A549 (cell line): ENCODE measurements around the gene MYLIP. TPM values are rescaled to one million over a fixed set of nuclear protein-coding genes. Genes with fewer than 3 reads are reported as not detected.

Experiments
- ATAC-seq, 2 experiments: fragments of 200-7000 bp in 1 of 2; fragments of >200 bp in 1 of 2; cut with Nextera tagmentation in 1 of 2; cut with Tn5 transposase in 1 of 2; 3 replicates each; pipeline versions ENCODE4 v1.8.0 to v1.9.1; 2018 to 2020; ENCODE audit warnings: mild to moderate bottlenecking in 1 of 2, moderate library complexity in 1 of 2
- CTCF ChIA-PET: fragments of 300-600 bp; sonication (Branson Sonifier 250); formaldehyde crosslinking; extraction: SDS; loops from one replicate; lab custom pipeline; 2021; ENCODE audit warnings: antibody characterized with exemption, inconsistent platforms; lab: Yijun Ruan, JAX
- POLR2A ChIA-PET: fragments of 350-600 bp; formaldehyde crosslinking; extraction: SDS; loops from one replicate; lab custom pipeline; 2021; ENCODE audit warnings: antibody characterized with exemption, inconsistent platforms; lab: Yijun Ruan, JAX
- DNase-seq, 2 experiments: peaks; one replicate each; pipeline versions ENCODE4 v3.0.0 to v3.0.0-alpha.2; 2011 to 2016; ENCODE audit warnings: low read depth in 1 of 2, low spot score in 1 of 2
- FAIRE-seq: peaks from 2 replicates; lab custom pipeline; 2011; peaks lifted over from hg19 to GRCh38; lab: Jason Lieb, UNC
- H3K27ac ChIP-seq, 2 experiments: fragments of >200 bp; sonication (Bioruptor Twin); formaldehyde crosslinking; 3 replicates each; pipeline ENCODE4 v1.5.1; 2016 to 2017
- H3K4me1 ChIP-seq: fragments of >200 bp; sonication (Bioruptor Twin); formaldehyde crosslinking; 3 replicates; pipeline ENCODE4 v1.6.1; 2016
- H3K4me2 ChIP-seq: fragments of >200 bp; sonication (Bioruptor Twin); formaldehyde crosslinking; 3 replicates; pipeline ENCODE4 v1.6.1; 2016
- H3K4me3 ChIP-seq: fragments of >200 bp; sonication (Bioruptor Twin); formaldehyde crosslinking; 3 replicates; pipeline ENCODE4 v1.5.1; 2016
- H3K9me3 ChIP-seq: fragments of >200 bp; sonication (Bioruptor Twin); formaldehyde crosslinking; 3 replicates; pipeline ENCODE4 v1.6.1; 2016
- EHF ChIP-seq: fragments of 250-450 bp; sonication (Bioruptor Pico); IDR thresholded peaks from 2 replicates; pipeline ENCODE4 v1.5.0; 2020; ENCODE audit warnings: mild to moderate bottlenecking
- FOXS1 ChIP-seq: fragments of 250-450 bp; sonication (Bioruptor Pico); IDR thresholded peaks from 2 replicates; pipeline ENCODE4 v1.5.0; 2020; ENCODE audit warnings: mild to moderate bottlenecking, moderate library complexity
- GATA3 ChIP-seq: IDR thresholded peaks from 2 replicates; pipeline ENCODE4 v1.6.1; 2012; ENCODE audit warnings: borderline replicate concordance
- JUN ChIP-seq, 2 experiments: fragments of >200 bp; sonication (Bioruptor Twin); formaldehyde crosslinking; IDR thresholded peaks; 2 replicates in 1 of 2; 3 replicates in 1 of 2; pipeline ENCODE4 v1.6.1; 2016 to 2017
- KDM5A ChIP-seq: fragments of 200-600 bp; sonication (generic); IDR thresholded peaks from 2 replicates; pipeline ENCODE4 v1.6.1; 2016; ENCODE audit warnings: antibody characterized with exemption, mild to moderate bottlenecking
- MAFK ChIP-seq: fragments of 450-650 bp; IDR thresholded peaks from 2 replicates; pipeline ENCODE4 v1.6.1; 2014; ENCODE audit not compliant: partially characterized antibody
- MAZ ChIP-seq: fragments of 150-350 bp; IDR thresholded peaks from 2 replicates; pipeline ENCODE4 v1.6.1; 2014; ENCODE audit warnings: antibody characterized with exemption, low read depth, low read length, borderline replicate concordance
- NFE2L2 ChIP-seq: fragments of 150-350 bp; conservative IDR thresholded peaks from 2 replicates; pipeline ENCODE4 v1.6.1; 2014; ENCODE audit warnings: low read length
- NPAS2 ChIP-seq: fragments of 250-450 bp; sonication (Bioruptor Pico); IDR thresholded peaks from 2 replicates; pipeline ENCODE4 v1.8.0; 2022; ENCODE audit warnings: mild to moderate bottlenecking, moderate library complexity, borderline replicate concordance
- NR3C1 ChIP-seq: fragments of >200 bp; sonication (Bioruptor Twin); formaldehyde crosslinking; IDR thresholded peaks from 3 replicates; pipeline ENCODE4 v1.6.1; 2017
- RCOR1 ChIP-seq: fragments of 150-350 bp; IDR thresholded peaks from 2 replicates; pipeline ENCODE4 v1.6.1; 2014; ENCODE audit warnings: antibody characterized with exemption, low read length, low read depth
- RNF2 ChIP-seq: fragments of 200-600 bp; sonication (generic); IDR thresholded peaks from 2 replicates; pipeline ENCODE4 v1.6.1; 2016; ENCODE audit warnings: low read depth, mild to moderate bottlenecking, antibody characterized with exemption, moderate library complexity, borderline replicate concordance
- TP53 ChIP-seq: fragments of 250-450 bp; sonication (Bioruptor Pico); IDR thresholded peaks from 2 replicates; pipeline ENCODE4 v1.5.0; 2021; ENCODE audit warnings: mild to moderate bottlenecking, moderate library complexity
- ZC3H11A ChIP-seq: fragments of 450-650 bp; IDR thresholded peaks from 2 replicates; pipeline ENCODE4 v1.6.1; 2014; ENCODE audit warnings: antibody characterized with exemption, mild to moderate bottlenecking
- WGBS: methylation state at CpG from one replicate; pipeline ENCODE4 v1.1.6; 2017; ENCODE audit errors: missing lambda C conversion rate; 5-methylcytosine and 5-hydroxymethylcytosine counted together
- polyA plus RNA-seq, 4 experiments: library from polyadenylated mRNA; depleted of rRNA in 3 of 4; stranded (reverse); fragments of >200 nt; fragmentation: RNase III in 1 of 4; extraction: RNeasy Plus Mini Kit Qiagen cat#74134 plus additional on column Dnase treatment in 1 of 4; gene quantifications; 2 replicates in 3 of 4; 3 replicates in 1 of 4; pipeline ENCODE4 v1.2.3, GENCODE V29; 2011 to 2017
- TF ChIP-seq, protein P1 (sequence below): fragments of >200 bp; sonication (Bioruptor Twin); formaldehyde crosslinking; IDR thresholded peaks from 2 replicates; pipeline ENCODE4 v1.6.1; 2016
- TF ChIP-seq, protein P2 (sequence below): fragments of 250-450 bp; sonication (Bioruptor Pico); IDR thresholded peaks from 2 replicates; pipeline ENCODE4 v1.5.0; 2021; ENCODE audit warnings: mild to moderate bottlenecking, moderate library complexity, borderline replicate concordance
- TF ChIP-seq, protein P3 (sequence below): IDR thresholded peaks from 2 replicates; pipeline ENCODE4 v1.6.1; 2012
- TF ChIP-seq, protein P4 (sequence below): fragments of 200-600 bp; sonication (generic); IDR thresholded peaks from 2 replicates; pipeline ENCODE4 v1.6.1; 2016; ENCODE audit warnings: antibody characterized with exemption, mild to moderate bottlenecking, moderate library complexity

Gene MYLIP
- polyA plus RNA-seq, 2 of the 4 experiments (the other 2 are of a cell fraction), result 2.3 to 9.1 TPM

DNA sequence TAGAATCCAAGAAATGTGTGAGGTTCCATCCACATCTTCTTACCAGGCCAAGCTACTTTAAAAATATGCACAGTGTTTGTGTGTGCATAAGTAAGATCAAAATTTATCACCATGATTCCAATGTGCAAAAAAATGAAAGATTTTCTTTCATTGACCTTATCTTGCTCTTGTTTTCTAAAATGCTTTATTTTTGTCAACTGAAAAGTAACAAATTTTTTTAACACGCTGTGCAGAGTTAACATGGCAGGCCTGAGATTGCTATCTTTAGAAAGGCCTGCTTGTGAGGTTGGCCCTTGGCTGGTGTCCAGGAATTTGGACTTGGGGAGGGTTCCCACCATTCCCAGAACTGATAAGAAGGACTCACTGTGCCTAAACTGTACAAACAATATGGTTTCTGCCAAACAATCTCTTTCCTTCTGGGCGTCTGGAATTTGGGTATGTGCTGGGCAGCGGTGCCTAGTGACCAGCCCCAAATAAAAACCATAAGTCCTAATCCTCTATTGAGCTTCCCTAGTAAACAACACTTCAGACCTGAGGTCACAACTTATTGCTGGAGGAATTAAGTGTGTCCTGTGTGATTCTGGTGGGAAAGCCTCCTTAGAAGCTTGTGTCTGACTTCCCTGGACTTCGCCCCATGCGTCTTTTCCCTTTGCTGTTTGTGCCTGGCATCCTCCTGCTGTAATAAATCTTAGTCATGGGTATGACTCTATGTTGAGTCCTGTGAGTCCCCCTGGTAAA is 19.8 kb upstream of the MYLIP start (continued):
- TF ChIP-seq, protein P1, sequence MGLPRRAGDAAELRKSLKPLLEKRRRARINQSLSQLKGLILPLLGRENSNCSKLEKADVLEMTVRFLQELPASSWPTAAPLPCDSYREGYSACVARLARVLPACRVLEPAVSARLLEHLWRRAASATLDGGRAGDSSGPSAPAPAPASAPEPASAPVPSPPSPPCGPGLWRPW, result no peak
- TF ChIP-seq, protein P2, sequence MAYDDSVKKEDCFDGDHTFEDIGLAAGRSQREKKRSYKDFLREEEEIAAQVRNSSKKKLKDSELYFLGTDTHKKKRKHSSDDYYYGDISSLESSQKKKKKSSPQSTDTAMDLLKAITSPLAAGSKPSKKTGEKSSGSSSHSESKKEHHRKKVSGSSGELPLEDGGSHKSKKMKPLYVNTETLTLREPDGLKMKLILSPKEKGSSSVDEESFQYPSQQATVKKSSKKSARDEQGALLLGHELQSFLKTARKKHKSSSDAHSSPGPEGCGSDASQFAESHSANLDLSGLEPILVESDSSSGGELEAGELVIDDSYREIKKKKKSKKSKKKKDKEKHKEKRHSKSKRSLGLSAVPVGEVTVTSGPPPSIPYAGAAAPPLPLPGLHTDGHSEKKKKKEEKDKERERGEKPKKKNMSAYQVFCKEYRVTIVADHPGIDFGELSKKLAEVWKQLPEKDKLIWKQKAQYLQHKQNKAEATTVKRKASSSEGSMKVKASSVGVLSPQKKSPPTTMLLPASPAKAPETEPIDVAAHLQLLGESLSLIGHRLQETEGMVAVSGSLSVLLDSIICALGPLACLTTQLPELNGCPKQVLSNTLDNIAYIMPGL (CRISPR knock-in tag), result no peak
- TF ChIP-seq NPAS2 (CRISPR knock-in tag), result no peak
- no peak for TF ChIP-seq NR3C1
- TF ChIP-seq, all 56 proteins: peak for 0

DNA sequence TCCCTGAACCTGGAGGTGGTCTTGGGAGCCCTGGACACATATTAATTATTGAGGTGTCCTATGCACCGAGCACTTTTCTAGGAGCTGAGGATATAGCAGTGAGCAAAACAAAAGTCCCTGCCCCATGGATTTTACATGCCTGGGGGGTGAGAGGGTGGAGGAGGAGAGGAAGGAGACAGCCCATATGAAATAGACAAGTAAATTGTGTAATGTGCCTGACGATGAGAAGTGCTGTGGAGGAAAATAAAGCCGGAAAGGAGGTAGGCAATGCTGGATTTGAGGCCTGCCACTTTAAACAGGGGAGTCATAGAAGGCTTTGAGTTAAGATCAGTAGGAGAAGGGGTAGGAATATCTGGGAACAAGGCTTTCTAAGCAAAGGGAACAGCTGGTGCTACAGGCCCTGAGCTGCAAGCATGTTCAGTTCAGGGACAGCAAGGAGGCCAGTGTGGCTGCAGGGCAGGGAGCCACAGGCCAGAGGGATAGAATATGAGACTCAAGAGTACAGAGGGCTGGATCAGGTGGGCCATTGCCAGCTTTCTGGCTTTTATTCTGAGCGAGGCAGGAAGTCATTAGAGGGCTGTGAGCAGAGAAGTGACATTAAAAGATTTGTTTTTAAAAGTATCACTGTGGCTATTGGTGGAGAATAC is 19.1 kb upstream of the MYLIP start:
- Histone ChIP-seq H3K27ac (no peak overlapping the region), H3K4me3 (no peak overlapping the region), H3K4me2 (no peak overlapping the region), H3K9me3 (no peaks in the 10 kb centered on the region), H3K4me1 (0 out of 3 replicates have a peak, but pooled peaks cover 3% of the 10 kb centered on the region)
- no peak for TF ChIP-seq FOXS1 (CRISPR knock-in tag)
- TF ChIP-seq, protein P3, sequence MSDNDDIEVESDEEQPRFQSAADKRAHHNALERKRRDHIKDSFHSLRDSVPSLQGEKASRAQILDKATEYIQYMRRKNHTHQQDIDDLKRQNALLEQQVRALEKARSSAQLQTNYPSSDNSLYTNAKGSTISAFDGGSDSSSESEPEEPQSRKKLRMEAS, result no peak
- no peak for TF ChIP-seq GATA3
- TF ChIP-seq MAZ, result no peak
- TF ChIP-seq ZC3H11A, result no peak
- TF ChIP-seq KDM5A, result no peak
- TF ChIP-seq EHF (CRISPR knock-in tag), result no peak
- no peak for TF ChIP-seq RNF2
- TF ChIP-seq NFE2L2, result no peak
- no peak for TF ChIP-seq RCOR1
- ChIA-PET CTCF (no interaction called here), POLR2A (interaction anchor here (1.6 kb wide), 1 partner anchor 19 kb away, joined by 6 read pairs; the partner anchor contains the start of gene MYLIP)
- DNase-seq (no peak), ATAC-seq (no peak), FAIRE-seq (no peak)
- WGBS, result 48% methylated on average over 4 of the region's 4 CpGs

DNA sequence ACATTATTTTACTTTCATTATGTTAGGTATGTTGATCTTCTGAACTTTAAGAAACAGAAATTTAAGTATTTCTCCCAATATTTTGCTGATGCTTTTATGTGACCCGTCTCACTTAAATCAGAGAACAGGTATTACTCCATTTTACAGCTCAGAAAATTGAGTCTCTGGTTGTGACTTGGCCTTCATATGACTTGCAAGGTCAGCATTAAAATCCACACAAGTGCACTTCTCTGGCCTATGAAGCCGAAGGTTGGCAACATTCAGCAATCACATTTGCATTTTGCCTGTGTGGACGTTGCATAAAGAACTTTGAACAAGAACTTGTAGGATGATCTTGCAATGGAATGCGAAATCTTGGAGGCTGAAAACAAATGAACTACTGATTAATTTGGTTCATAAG is 10.1 kb upstream of the MYLIP start:
- no peaks in the 10 kb centered on the region for H3K9me3 ChIP-seq

More for the DNA sequence above, 10.1 kb upstream of the MYLIP start:
- FAIRE-seq, result no peak
- no peak overlapping the region for H3K27ac ChIP-seq
- no peak for ATAC-seq
- no peak overlapping the region for H3K4me2 ChIP-seq
- ChIA-PET POLR2A (no interaction called here), CTCF (interaction anchor here (1.0 kb wide), 1 partner anchor 10 kb away, joined by 4 read pairs; the partner anchor contains the start of gene MYLIP)
- H3K4me1 ChIP-seq, result no peaks in the 10 kb centered on the region
- DNase-seq, result no peak
- 57% methylated on average over 4 of the region's 4 CpGs for WGBS
- no peak for TF ChIP-seq TP53 (CRISPR knock-in tag)
- TF ChIP-seq ZC3H11A, result no peak
- TF ChIP-seq, protein P4, sequence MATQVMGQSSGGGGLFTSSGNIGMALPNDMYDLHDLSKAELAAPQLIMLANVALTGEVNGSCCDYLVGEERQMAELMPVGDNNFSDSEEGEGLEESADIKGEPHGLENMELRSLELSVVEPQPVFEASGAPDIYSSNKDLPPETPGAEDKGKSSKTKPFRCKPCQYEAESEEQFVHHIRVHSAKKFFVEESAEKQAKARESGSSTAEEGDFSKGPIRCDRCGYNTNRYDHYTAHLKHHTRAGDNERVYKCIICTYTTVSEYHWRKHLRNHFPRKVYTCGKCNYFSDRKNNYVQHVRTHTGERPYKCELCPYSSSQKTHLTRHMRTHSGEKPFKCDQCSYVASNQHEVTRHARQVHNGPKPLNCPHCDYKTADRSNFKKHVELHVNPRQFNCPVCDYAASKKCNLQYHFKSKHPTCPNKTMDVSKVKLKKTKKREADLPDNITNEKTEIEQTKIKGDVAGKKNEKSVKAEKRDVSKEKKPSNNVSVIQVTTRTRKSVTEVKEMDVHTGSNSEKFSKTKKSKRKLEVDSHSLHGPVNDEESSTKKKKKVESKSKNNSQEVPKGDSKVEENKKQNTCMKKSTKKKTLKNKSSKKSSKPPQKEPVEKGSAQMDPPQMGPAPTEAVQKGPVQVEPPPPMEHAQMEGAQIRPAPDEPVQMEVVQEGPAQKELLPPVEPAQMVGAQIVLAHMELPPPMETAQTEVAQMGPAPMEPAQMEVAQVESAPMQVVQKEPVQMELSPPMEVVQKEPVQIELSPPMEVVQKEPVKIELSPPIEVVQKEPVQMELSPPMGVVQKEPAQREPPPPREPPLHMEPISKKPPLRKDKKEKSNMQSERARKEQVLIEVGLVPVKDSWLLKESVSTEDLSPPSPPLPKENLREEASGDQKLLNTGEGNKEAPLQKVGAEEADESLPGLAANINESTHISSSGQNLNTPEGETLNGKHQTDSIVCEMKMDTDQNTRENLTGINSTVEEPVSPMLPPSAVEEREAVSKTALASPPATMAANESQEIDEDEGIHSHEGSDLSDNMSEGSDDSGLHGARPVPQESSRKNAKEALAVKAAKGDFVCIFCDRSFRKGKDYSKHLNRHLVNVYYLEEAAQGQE, result no peak
- TF ChIP-seq JUN (IDR thresholded peaks at IDR 0.05), result no peak
- peak; percentile 76 for TF ChIP-seq MAFK
- H3K4me3 ChIP-seq, result no peak overlapping the region
